A673 (cell line): ENCODE measurements around the gene PRR9.

Source experiments
- CTCF ChIP-seq: fragments of 300-800, 200-600 bp; sonication (generic); conservative IDR thresholded peaks from 2 replicates; pipeline ENCODE4 v1.5.1; 2017; ENCODE audit warnings: low read depth, mild to moderate bottlenecking, antibody characterized with exemption, low read length, moderate library complexity, mixed read lengths
- EZH2 ChIP-seq: fragments of 200-600 bp; sonication (generic); IDR thresholded peaks from 2 replicates; pipeline ENCODE4 v1.6.1; 2017; ENCODE audit warnings: borderline replicate concordance, low read depth, mild to moderate bottlenecking, mixed read lengths, antibody characterized with exemption, low read length; ENCODE audit not compliant: poor library complexity, severe bottlenecking

- no peak for TF ChIP-seq CTCF
- TF ChIP-seq EZH2, result no peak
Measured at GRCh38 chr1:153228491-153228890, 11.1 kb downstream of the PRR9 start.
